Trophoblast cell (in vitro differentiated cells and primary cell): ENCODE results near the gene CHST11.

Source experiments
- DNase-seq, 2 donors: peaks; one replicate each; pipeline ENCODE4 v3.0.0-alpha.2; 2016
- H2AFZ ChIP-seq: 2 replicates; pipeline ENCODE4 v1.6.1; 2013; ENCODE audit warnings: low read length, moderate library complexity, mild to moderate bottlenecking; ENCODE audit not compliant: insufficient read depth, poor library complexity
- H2AK5ac ChIP-seq: 2 replicates; pipeline ENCODE4 v1.6.1; 2013; ENCODE audit warnings: mild to moderate bottlenecking, low read length
- H2BK120ac ChIP-seq: 2 replicates; pipeline ENCODE4 v1.6.1; 2013; ENCODE audit warnings: low read length, mild to moderate bottlenecking, moderate library complexity; ENCODE audit not compliant: insufficient read depth, poor library complexity
- H2BK12ac ChIP-seq: 2 replicates; pipeline ENCODE4 v1.6.1; 2013; ENCODE audit warnings: mild to moderate bottlenecking, low read length, moderate library complexity
- H2BK5ac ChIP-seq: 2 replicates; pipeline ENCODE4 v1.6.1; 2013; ENCODE audit warnings: low read length, low read depth, moderate library complexity, mild to moderate bottlenecking; ENCODE audit not compliant: poor library complexity
- H3K14ac ChIP-seq: 2 replicates; pipeline ENCODE4 v1.6.1; 2013; ENCODE audit warnings: mild to moderate bottlenecking, low read length
- H3K18ac ChIP-seq: 2 replicates; pipeline ENCODE4 v1.6.1; 2013; ENCODE audit warnings: mild to moderate bottlenecking, low read length
- H3K23ac ChIP-seq: 2 replicates; pipeline ENCODE4 v1.6.1; 2013; ENCODE audit warnings: low read length
- H3K27ac ChIP-seq: 2 replicates; pipeline ENCODE4 v1.5.1; 2013; ENCODE audit warnings: low read depth, mild to moderate bottlenecking, inconsistent platforms, low read length, moderate library complexity
- H3K27me3 ChIP-seq: 2 replicates; pipeline ENCODE4 v1.6.1; 2013; ENCODE audit warnings: inconsistent platforms, mild to moderate bottlenecking, low read length, moderate library complexity; ENCODE audit not compliant: insufficient read depth
- H3K36me3 ChIP-seq, 2 experiments: 1 replicate in 1 of 2; 2 replicates in 1 of 2; pipeline ENCODE4 v1.6.1; 2013; ENCODE audit warnings: low read length in 2 of 2, mild to moderate bottlenecking in 2 of 2, moderate library complexity in 1 of 2; ENCODE audit not compliant: insufficient read depth in 2 of 2, control insufficient read depth in 1 of 2
- H3K4ac ChIP-seq: 2 replicates; pipeline ENCODE4 v1.6.1; 2013; ENCODE audit warnings: low read depth, mild to moderate bottlenecking, low read length, moderate library complexity
- H3K4me1 ChIP-seq, 2 experiments: 1 replicate in 1 of 2; 2 replicates in 1 of 2; pipeline ENCODE4 v1.6.1; 2013; ENCODE audit warnings: low read length in 2 of 2, mild to moderate bottlenecking in 2 of 2, moderate library complexity in 1 of 2; ENCODE audit not compliant: insufficient read depth in 2 of 2, control insufficient read depth in 1 of 2
- H3K4me2 ChIP-seq: 2 replicates; pipeline ENCODE4 v1.6.1; 2013; ENCODE audit warnings: inconsistent platforms, mild to moderate bottlenecking, low read length, moderate library complexity
- H3K4me3 ChIP-seq: 2 replicates; pipeline ENCODE4 v1.5.1; 2013; ENCODE audit warnings: mild to moderate bottlenecking, low read depth, low read length, inconsistent platforms
- H3K79me1 ChIP-seq: one replicate; pipeline ENCODE4 v1.6.1; 2013; ENCODE audit warnings: low read length
- H3K79me2 ChIP-seq: 2 replicates; pipeline ENCODE4 v1.6.1; 2013; ENCODE audit warnings: low read length, mild to moderate bottlenecking; ENCODE audit not compliant: control insufficient read depth, insufficient read depth, poor library complexity
- H3K9ac ChIP-seq: 2 replicates; pipeline ENCODE4 v1.6.1; 2013; ENCODE audit warnings: mild to moderate bottlenecking, low read length
- H3K9me3 ChIP-seq: 2 replicates; pipeline ENCODE4 v1.6.1; 2013; ENCODE audit warnings: low read depth, mild to moderate bottlenecking, control low read depth, inconsistent platforms, low read length; ENCODE audit not compliant: insufficient read depth
- H4K12ac ChIP-seq: 2 replicates; pipeline ENCODE4 v1.6.1; 2013; ENCODE audit warnings: low read depth, mild to moderate bottlenecking, low read length, moderate library complexity
- H4K8ac ChIP-seq: 2 replicates; pipeline ENCODE4 v1.6.1; 2013; ENCODE audit warnings: low read depth, mild to moderate bottlenecking, low read length, moderate library complexity
- H4K91ac ChIP-seq: one replicate; pipeline ENCODE4 v1.6.1; 2013; ENCODE audit warnings: low read depth, mild to moderate bottlenecking, low read length, moderate library complexity
- WGBS: extraction: QIAGEN DNeasy Blood & Tissue Kit; methylation state at CpG from one replicate; pipeline ENCODE4 v1.1.7; 2013; ENCODE audit warnings: missing lambda C conversion rate; ENCODE audit not compliant: insufficient read length, insufficient coverage; ENCODE audit errors: extremely low coverage; 5-methylcytosine and 5-hydroxymethylcytosine counted together

Gene CHST11

GRCh38 chr12:104684884-104685283, 228.1 kb downstream of the CHST11 start:
- H2AK5ac ChIP-seq = no peak overlapping the region
- H2AFZ ChIP-seq = no peak overlapping the region
- no peak overlapping the region for H4K8ac ChIP-seq
- no peaks in the 10 kb centered on the region for H3K79me1 ChIP-seq
- WGBS = no CpG with 5 or more reads among the region's 1 CpG
- no peak overlapping the region for H2BK5ac ChIP-seq
- no peaks in the 10 kb centered on the region for H3K9me3 ChIP-seq
- no peak overlapping the region for H3K14ac ChIP-seq
- no peak for DNase-seq
- no peak overlapping the region for H3K4ac ChIP-seq
- H3K4me3 ChIP-seq = no peak overlapping the region
- peaks cover 0 to 2% of the 10 kb centered on the region in 2 experiments for H3K36me3 ChIP-seq
- H4K12ac ChIP-seq = no peak overlapping the region
- H3K4me1 ChIP-seq = peaks cover 0 to 3% of the 10 kb centered on the region in 2 experiments
- no peaks in the 10 kb centered on the region for H3K27me3 ChIP-seq
- no peak overlapping the region for H3K4me2 ChIP-seq
- H4K91ac ChIP-seq = no peak overlapping the region
- no peak overlapping the region for H2BK12ac ChIP-seq
- no peak overlapping the region for H3K23ac ChIP-seq
- H3K79me2 ChIP-seq = no peaks in the 10 kb centered on the region
- H3K18ac ChIP-seq = no peak overlapping the region
- H2BK120ac ChIP-seq = no peak overlapping the region
- no peak overlapping the region for H3K9ac ChIP-seq
- no peak overlapping the region for H3K27ac ChIP-seq

- no peak overlapping the region for H3K27ac ChIP-seq
- no peaks in the 10 kb centered on the region for H3K79me1 ChIP-seq
- peaks cover 0 to 3% of the 10 kb centered on the region in 2 experiments for H3K4me1 ChIP-seq
- no peak overlapping the region for H3K9ac ChIP-seq
- no peak overlapping the region for H2BK120ac ChIP-seq
- H2BK5ac ChIP-seq = no peak overlapping the region
- H3K14ac ChIP-seq = no peak overlapping the region
- no peak overlapping the region for H3K18ac ChIP-seq
- H3K4me2 ChIP-seq = no peak overlapping the region
- no CpG with 5 or more reads among the region's 2 CpGs for WGBS
- no peak overlapping the region for H4K8ac ChIP-seq
- no peak overlapping the region for H3K23ac ChIP-seq
- no peaks in the 10 kb centered on the region for H3K9me3 ChIP-seq
- H2AFZ ChIP-seq = no peak overlapping the region
- DNase-seq = no peak
- H3K27me3 ChIP-seq = no peaks in the 10 kb centered on the region
- H2BK12ac ChIP-seq = no peak overlapping the region
- H3K36me3 ChIP-seq = no peaks in the 10 kb centered on the region
- H3K4me3 ChIP-seq = no peak overlapping the region
- H2AK5ac ChIP-seq = no peak overlapping the region
- no peak overlapping the region for H4K91ac ChIP-seq
- H3K4ac ChIP-seq = no peak overlapping the region
- H3K79me2 ChIP-seq = no peaks in the 10 kb centered on the region
- H4K12ac ChIP-seq = no peak overlapping the region
These were observed 228.6 kb downstream of the CHST11 start for GRCh38 chr12:104685366-104685765.

DNA sequence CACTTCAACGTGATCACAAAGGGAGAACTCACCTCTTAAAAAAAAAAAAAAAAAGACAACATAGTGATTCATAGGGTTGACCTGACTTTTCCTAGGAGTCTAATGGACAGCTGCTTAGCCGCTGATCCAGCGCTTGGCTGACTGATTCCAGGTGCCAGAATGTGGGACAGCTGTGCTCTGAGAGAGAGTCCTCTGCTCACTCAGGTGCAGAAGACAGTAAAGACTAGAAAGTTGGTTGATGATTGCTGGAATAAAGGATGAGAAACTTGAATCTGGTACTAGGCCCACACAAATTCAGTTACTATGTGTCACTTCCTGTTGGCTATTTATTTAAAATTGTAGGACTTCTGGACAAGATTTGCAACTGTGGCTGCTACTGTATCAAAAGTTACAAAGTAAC, 229.4 kb downstream of the CHST11 start:
- Histone ChIP-seq H3K9me3 (no peaks in the 10 kb centered on the region), H3K4me1 (peaks cover 0 to 3% of the 10 kb centered on the region in 2 experiments), H3K27me3 (no peaks in the 10 kb centered on the region), H3K36me3 (no peaks in the 10 kb centered on the region), H3K4me2 (no peak overlapping the region), H4K8ac (no peak overlapping the region), H3K4ac (no peak overlapping the region), H3K23ac (no peak overlapping the region), H3K14ac (no peak overlapping the region), H3K79me1 (no peaks in the 10 kb centered on the region), H4K91ac (no peak overlapping the region), H2BK5ac (no peak overlapping the region), H3K27ac (no peak overlapping the region), H4K12ac (no peak overlapping the region), H3K9ac (no peak overlapping the region), H2BK12ac (no peak overlapping the region), H3K4me3 (no peak overlapping the region), H2AK5ac (no peak overlapping the region), H2BK120ac (no peak overlapping the region), H3K79me2 (no peaks in the 10 kb centered on the region), H3K18ac (no peak overlapping the region), H2AFZ (no peak overlapping the region)
- no CpG with 5 or more reads among the region's 3 CpGs for WGBS
- DNase-seq = no peak

- no peak overlapping the region for H3K4me2 ChIP-seq
- no CpG with 5 or more reads among the region's 11 CpGs for WGBS
- no peak overlapping the region for H3K14ac ChIP-seq
- no peak overlapping the region for H3K23ac ChIP-seq
- H3K27me3 ChIP-seq = no peaks in the 10 kb centered on the region
- H3K4me1 ChIP-seq = peaks cover 0 to 3% of the 10 kb centered on the region in 2 experiments
- H3K18ac ChIP-seq = no peak overlapping the region
- H3K79me1 ChIP-seq = no peaks in the 10 kb centered on the region
- H4K91ac ChIP-seq = no peak overlapping the region
- no peak overlapping the region for H2BK12ac ChIP-seq
- H4K12ac ChIP-seq = no peak overlapping the region
- no peak overlapping the region for H2AFZ ChIP-seq
- no peaks in the 10 kb centered on the region for H3K79me2 ChIP-seq
- H3K4me3 ChIP-seq = no peak overlapping the region
- no peak overlapping the region for H2AK5ac ChIP-seq
- no peak overlapping the region for H2BK5ac ChIP-seq
- H3K27ac ChIP-seq = no peak overlapping the region
- H3K36me3 ChIP-seq = peaks cover 0 to 3% of the 10 kb centered on the region in 2 experiments
- no peak overlapping the region for H2BK120ac ChIP-seq
- peaks cover 2% of the 10 kb centered on the region for H3K9me3 ChIP-seq
- no peak overlapping the region for H3K9ac ChIP-seq
- no peak for DNase-seq
- H4K8ac ChIP-seq = no peak overlapping the region
- no peak overlapping the region for H3K4ac ChIP-seq
These were observed 231.2 kb downstream of the CHST11 start for GRCh38 chr12:104687823-104688573.
